Activated gamma-delta T cell treated with anti-CD3 and anti-CD28 coated beads, Interleukin-2, amount 50 U/mL, for 16 hours (primary cell): ENCODE data around the gene KCNH8.

Source experiments
- DNase-seq: peaks from one replicate; pipeline ENCODE4 v3.0.0-alpha.2; 2020; ENCODE audit warnings: low read depth

The KCNH8 gene

DNA sequence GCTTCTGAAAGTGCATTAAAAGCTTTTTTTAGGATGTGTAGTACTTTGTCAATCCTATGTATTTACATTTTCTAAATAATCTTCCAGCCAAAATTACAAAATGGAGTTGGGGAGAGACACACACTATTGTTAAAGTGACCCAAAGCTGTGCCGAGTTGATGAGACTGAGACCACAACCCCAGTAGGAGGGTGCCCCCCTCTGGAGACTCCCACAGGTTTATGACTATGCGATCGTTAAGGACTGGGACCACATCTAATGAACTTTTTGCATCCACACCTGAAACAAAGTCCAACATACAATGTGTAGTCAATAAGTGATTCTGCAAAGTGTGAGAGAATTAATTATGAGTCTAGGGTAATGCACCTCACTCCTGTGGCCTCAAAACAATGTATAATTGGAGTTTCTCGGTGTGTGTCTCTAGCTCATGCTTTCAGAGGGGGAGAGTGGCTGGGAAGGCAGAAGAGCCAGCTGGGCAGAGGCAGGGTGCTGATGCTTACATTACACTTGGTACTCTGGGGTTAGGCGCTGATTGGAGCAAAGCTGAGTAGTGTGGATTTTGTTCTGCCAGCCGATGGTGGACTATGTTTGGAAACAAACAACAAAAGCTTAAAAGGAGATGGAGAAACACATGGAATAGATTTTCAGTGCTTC lies 102.8 kb downstream of the KCNH8 start:
- DNase-seq: no peak

DNA sequence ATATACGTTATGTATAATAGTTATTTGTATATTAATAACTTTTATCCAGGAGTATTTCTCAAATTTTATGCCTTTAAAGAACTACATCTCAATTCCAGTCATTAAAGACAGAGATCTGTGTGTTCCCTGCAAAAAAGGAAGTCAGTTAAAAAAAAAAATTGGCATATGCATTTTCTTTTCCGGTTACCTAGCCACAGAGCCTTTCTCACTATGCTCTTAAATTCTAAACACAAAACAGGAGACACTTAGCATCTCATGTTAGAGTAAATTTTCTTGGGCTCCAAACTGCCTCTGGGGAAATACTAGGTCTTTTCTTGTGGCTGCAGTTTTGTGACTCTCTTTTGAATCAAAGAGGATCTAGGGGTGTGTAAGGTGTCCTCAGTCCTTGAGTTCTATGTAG lies 105.9 kb downstream of the KCNH8 start:
- DNase-seq: no peak

DNA sequence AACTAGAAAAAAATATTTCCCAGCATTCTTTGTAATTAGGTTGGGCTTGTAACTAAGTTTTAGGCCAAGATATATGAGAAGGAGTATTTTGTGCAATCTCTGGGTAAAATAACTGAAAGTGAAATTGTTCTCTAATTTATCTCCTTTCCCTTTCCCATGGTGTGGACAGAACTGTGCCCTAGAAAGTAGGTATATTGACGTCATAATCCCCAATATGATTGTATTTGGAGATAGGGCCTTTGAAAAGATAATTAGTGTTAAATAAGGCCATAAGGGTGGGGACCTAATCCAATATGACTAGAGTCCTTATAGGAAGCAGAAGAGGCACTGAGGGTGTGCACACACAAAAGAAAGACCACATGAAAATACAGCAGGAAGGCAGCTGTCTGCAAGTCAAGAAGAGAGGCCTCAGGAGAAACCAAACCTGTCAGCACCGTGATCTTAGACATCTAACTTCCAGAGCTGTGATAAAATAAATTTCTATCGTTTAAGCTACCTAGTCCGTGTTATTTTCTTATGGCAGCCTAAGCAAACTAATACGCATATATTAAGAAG lies 106.6 kb downstream of the KCNH8 start:
- no peak for DNase-seq

DNA sequence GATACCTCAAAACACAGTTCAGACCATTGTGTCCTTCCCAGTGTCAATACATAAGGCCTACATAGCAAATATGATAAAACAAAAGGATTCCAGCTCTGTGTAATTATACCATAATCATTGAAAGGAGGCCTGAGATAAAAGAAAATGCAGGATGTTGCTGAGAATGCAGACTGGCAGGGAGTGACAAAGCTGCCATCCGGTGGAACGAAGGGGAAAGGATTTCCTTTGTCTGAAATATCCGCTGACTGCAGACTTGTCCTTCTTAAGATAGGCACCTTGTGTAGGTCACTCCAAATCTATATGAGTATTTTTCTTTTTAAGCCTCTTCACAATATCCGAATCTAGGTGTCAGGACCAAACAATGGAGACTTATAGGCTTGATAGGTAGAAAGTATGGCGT lies 108.0 kb downstream of the KCNH8 start:
- no peak for DNase-seq

DNA sequence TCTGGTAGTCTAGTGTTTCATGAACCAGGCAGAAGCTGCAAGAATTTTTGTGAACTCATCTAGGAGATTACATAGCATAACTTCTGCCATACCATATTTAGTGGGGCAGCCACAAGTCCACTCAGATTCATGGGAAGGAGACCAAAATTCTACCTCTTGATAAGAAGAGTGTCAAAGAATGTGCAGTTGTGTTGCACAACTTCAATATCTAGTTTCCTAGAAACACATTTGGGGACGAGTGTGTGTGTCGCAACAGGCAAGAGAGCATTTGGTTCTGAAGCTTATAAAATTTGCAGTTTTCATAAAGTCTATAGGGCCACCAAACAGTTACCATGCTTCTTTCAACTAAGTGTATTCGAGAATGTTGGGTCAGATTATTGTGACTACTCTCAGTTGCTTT lies 115.3 kb downstream of the KCNH8 start:
- no peak for DNase-seq

DNA sequence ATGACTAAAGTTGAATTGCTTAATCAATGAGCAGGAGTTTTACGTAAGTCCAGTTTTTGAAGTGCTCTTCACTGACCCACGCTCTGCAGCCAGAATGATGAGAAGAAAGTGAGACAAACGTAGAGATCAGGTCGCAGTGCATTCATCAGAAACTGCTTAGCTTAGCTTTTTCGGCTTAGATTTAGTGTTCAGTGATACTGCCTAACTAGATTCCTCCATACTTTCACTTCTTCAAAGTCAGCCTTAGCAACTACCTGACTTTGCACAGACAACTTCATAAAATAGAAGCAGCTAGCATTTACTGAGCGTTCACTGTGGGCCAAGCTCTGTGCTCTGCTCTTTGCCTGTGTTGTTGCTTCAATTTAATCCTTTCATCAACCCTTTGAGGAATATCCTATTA lies 116.1 kb downstream of the KCNH8 start:
- DNase-seq: no peak

DNA sequence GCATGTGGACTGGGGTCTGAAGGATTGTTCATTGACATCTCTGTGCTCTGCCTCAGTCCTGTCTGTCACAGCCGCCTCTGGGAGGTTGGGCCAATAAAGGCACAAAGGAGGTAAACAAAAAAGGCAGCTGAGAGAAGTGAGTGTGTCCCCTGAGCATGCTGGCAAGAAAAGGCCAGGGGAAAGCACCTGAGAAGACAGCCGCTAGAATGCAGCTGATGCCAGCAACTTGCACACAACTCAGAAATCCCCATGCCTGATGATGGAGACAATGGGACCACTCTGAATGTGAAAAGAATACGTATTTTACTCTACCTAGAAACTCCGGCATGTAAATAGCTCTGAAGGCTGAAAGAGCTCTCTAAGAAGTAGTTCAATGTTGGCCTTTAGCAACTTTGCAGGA lies 118.7 kb downstream of the KCNH8 start:
- DNase-seq: no peak

DNA sequence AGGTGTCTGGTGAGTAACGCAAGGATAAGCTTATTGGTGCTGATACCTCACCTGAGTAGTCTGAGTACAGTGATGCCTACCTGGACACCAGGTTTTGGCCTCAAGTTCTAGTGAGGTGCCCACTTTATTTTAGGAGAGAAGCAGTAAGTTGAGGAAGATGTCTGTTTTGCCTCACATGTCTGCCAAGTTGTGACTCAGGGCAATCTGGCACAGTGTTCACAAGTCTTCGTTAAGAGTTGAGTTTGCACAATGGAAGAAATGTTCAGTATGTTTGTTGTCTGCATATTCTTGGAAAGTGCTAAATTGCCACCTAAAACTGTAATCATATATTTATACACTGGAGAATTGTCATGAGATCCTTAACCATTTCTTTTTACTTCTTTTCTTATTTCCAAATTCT lies 122.2 kb downstream of the KCNH8 start:
- no peak for DNase-seq

DNA sequence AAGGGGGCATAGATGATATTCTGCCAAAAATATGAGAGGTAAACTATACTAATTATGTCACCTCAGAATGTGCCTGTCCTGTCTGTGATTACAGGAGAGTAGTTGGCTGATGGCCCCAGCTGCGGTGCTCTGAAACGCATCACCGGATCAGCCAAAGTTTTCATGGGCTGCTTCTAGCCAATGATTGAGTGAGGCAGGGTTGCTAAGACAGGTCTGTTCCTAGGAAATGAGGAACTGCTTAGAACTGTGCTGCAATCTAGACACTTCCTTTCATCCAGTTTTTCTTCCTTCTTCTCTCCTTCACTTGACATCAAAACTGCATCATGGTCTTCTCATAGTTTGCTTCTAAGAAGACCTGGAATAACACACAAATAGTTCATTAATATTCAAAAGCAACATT lies 124.0 kb downstream of the KCNH8 start:
- no peak for DNase-seq

DNA sequence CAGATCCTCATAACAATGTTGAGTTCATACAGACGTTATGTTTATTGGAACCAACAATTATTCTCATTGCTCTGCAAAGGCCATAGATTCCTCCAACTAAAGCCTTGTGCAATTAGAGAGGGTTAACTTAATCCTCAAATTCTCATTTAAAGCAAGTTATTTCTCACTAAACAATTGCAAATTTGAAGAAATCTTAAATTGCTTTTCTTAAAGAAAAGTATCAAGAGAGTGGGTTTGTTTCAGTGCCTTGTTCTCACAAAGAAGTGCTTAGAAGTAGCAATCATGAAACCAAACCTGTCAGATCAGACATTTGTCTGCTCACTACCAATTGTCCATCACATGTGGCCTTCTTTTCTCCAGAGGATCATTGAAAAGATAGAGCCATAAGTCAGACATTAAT lies 124.8 kb downstream of the KCNH8 start:
- DNase-seq: no peak

DNA sequence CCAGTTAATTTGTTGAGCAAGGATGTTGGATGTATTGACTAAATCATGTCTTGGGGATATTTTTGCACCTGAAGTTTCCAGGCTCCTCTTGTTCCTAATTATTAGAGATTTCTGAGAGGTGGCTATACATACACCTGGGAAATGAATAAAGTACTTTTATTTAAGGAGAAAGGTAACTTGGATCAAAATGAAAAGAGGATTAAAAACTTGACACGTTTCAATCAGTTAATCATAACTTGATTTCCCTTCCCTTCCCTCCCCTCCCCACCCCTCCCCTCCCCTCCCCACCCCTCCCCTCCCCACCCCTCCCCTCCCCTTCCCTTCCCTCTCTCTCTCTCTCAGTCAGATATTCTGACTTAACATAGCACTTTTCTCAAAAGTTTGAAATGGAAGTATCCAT lies 126.3 kb downstream of the KCNH8 start:
- DNase-seq: no peak

DNA sequence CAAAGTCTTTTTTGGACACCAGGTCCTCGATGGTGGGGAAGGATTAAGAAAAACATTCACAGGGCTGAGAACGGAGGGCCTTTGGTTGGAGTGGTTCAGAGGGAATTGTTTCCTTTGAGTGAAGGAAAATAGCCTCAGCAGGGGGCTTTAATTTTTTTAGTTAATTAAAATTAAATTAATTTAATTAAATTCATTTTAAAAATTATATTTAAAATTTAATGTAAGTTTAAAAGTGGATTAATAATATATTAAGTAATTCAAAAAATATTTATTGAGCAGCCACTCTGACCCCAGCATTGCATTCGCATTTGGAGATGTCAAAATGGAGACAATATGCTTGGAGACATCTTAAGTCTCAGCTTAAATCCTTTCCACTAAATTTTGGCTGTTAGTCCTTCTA lies 136.7 kb downstream of the KCNH8 start:
- DNase-seq: no peak

DNA sequence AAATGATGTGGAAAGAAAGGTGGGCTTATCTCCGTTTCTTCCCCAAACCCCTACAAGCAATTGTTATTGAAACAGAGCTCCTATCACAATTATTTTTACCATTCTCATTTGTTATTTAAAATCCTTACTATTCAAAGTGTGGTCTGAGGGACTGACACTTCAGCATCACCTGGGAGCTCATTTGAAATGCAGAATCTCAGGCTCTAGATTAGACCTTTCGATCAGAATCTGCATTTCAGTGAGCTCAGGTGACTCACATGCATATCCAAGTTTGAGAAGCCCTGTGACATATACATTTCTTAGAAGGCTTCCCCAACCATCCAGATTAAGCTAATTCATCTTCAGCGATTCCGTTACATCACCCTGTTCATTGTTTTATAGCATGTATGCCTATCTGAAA lies 145.0 kb downstream of the KCNH8 start:
- DNase-seq: no peak

DNA sequence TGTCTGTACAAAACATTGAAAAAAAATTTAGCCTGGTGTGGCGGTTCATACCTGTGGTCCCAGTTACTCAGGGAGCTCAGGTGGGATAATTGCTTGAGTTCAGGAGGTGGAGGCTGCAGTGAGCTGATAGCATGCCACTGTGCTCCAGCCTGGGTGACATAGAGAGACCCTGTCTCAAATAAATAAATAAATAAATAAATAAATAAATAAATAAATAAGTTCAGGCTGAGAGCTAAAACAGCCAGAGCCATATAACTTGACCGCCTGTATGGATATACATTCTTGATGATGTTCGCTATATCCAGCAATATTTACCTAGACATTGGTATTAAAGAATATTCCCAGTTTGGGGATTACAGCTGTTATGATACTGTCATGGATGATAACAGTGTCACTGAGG lies 146.9 kb downstream of the KCNH8 start:
- no peak for DNase-seq

DNA sequence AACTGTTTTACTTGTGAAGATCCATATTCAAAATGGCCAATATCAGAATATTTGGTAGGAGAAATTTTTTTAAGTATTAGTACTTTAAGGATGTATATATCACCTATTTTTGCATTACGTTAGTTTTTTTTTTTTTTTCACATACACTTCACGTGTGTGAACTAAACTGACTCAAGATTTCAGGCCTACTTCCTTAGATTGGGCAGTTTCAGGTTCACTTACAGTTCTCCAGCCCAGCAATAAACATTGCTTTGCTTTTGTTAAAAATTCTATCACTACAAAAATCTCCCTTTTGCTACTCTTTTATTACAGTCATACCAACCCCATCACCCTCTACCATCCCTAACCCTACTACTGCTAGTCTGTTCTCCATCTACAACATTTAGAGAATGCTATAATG lies 183.6 kb downstream of the KCNH8 start:
- no peak for DNase-seq

DNA sequence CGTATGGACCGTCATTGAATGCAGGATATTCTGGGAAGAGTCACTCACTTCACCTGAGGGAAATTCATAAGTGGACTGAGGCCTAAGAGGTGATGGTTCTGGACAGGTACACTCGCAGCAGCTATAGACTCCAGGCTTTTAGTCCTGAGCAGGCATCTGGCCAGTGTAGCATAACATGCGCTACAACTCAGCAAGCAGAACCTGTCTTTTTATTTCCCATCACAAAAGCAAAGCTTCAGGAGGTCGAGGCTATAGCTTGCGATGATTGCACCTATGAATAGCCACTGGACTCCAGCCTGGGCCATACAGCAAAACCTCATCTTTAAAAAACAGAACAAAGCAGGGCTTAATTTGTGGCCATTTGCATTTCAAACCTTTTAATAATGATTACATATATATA lies 185.8 kb downstream of the KCNH8 start:
- no peak for DNase-seq

DNA sequence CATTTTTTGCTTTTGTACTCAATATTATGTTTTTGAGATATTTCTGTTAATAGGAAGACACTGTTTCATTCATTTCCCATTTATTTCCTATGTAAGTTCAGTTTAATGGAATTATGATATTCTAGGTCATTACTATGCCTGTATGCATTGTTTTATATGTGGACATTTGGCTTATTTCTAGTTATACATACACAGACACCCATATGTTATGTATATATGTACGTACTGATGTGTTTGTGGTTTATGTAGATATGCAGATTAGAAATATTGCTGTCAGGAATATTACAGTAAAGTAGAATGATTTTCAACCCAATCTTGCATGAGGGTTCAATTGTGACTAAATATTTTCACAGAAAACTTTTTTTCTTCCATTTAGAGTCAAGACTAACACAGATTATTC lies 190.5 kb downstream of the KCNH8 start:
- DNase-seq: no peak

DNA sequence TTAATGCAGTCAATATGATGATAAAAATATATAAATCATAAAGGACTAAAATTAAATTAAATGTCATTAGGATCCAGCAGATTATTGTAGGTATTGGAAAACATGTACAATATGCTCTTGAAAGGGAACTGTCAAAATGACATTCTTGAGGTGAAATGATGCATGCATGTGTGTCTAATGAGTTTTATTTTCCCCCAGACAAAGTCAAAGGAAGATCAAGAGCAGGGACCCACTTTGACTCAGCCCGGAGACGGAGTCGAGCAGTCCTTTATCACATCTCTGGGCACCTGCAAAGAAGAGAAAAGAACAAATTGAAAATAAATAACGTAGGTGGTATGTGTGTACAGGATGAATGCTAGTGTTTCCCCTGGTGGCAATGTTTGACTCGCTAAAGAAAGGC lies 194.1 kb downstream of the KCNH8 start:
- DNase-seq: no peak

DNA sequence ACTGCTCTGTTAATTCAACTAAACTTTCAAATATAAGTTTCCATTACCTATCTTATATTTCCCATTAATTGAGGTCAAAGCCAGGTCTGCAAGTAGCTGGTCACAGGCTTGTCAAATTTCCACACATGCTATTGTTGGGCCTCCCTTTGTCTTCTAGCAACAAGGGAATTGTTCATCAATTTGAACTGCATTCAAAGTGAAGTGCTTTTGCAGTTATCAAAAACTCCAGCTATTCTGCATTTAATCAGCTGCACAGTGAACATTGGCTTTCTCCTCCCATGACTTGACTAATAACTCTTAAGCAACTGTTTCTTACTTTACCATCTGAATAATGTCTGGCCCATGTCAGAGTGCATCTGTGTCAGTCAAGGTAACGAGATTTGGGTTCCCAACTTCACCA lies 198.4 kb downstream of the KCNH8 start:
- no peak for DNase-seq

DNA sequence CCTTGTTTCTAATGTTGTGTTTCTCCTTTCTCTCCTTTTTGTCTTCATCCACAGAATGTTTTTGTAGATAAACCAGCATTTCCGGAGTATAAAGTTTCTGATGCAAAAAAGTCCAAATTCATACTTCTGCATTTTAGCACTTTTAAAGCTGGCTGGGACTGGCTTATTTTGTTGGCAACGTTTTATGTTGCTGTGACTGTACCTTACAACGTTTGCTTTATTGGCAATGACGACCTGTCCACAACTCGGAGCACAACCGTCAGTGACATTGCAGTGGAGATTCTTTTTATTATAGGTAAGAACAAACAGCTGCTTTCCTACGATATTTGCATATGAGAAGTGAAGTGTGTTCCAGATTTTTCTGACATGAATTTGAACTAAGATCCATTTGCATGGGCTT lies 199.4 kb downstream of the KCNH8 start:
- no peak for DNase-seq

DNA sequence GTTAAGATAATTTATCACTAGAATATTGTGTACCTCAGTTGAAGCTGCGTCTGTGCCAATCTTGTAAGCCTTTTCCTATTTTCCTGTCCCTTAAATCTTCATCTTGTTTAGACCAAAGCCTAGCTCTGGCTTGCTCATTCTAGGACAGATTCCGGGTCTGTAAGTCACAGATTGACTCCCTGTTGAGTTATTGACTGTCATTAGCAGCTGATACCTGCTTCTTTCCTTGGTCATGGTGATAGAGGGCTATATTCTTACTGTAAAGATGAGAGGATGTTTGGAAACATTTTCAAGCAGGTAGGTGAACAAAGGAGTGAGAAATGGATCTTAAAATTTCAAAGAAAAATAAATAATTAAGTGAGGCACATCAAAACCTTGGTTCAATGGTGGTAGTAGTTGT lies 200.2 kb downstream of the KCNH8 start:
- DNase-seq: no peak

DNA sequence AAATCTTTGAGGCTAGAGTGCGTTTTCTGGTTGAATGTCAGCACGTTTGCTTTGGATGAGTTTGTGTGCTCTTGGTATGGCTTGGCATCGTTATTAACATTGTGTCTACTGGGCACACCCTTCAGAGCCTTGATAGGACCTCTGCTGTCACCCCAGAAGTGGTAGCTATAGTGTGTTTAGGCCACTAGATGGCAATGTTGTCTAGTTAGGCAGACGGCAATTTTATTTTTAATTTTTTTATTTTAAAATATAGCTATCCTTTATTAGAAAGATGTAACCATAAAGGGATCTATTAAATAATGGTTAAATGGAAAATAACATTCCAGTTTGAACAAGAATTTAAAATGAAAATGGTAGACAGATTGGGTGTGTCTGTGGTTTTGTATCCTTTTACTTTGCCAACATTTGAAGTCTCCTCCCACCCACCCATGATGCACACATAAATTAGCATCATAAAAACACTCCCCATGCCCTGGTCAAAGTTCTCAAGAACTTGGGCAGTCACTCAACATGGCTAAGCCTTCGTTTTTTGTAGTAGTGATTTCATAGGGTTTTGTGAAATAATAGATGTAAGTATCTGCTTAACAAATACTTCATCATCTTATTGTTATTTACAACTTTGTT lies 200.7 kb downstream of the KCNH8 start:
- no peak for DNase-seq

DNA sequence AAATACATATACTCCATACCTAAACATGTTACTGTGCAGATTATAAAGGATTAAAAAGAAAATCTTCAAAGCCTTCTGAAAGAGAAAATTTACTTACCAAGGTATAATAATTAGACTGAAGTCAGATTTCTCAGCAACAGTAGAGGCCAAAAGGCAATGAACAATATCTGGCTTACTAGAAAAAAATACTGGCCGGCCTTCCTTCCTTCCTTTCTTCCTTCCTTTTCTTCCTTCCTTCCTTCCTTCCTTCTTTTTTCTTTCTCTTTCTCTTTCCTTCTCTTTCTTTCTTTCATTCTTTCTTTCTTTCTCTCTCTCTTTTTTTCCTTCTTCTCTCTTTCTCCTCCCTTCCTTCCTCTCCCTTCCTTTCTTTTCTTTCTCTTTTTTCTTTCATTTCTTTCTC lies 209.6 kb downstream of the KCNH8 start:
- no peak for DNase-seq

DNA sequence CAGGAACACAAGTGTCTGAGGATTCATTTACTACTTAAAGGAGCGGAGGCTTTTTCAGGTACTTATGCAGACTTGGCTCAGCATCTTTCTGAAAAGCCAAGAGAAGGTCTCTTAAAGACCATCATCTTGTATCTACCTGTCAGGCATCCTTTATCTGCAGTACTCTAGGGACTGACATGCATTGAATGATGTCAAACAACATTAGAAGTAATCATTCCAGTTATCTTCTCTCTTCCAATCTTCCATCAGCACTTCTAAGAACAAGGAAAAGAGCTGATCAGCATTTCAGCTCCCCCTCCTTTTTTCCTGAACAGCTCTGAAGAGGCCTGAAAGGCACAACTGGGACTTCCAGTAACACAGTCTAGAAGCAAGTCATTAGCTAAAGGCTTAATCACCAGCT lies 214.8 kb downstream of the KCNH8 start:
- DNase-seq: no peak
